DOHH2 (cell line): Measurements from ENCODE around the gene FAM217A.

Experiments used
- EZH2phosphoT487 ChIP-seq: fragments of 200-600 bp; sonication (generic); IDR thresholded peaks from 2 replicates; pipeline ENCODE4 v1.6.1; 2017; ENCODE audit warnings: borderline replicate concordance, mild to moderate bottlenecking, antibody characterized with exemption, low read length, moderate library complexity, mixed read lengths
- TF ChIP-seq, protein P1 (sequence below): fragments of 200-600 bp; sonication (generic); IDR thresholded peaks from one replicate; pipeline ENCODE4 v1.5.1; 2014; ENCODE audit warnings: antibody characterized with exemption, mild to moderate bottlenecking, low read depth, low read length; ENCODE audit not compliant: poor library complexity, severe bottlenecking

DNA sequence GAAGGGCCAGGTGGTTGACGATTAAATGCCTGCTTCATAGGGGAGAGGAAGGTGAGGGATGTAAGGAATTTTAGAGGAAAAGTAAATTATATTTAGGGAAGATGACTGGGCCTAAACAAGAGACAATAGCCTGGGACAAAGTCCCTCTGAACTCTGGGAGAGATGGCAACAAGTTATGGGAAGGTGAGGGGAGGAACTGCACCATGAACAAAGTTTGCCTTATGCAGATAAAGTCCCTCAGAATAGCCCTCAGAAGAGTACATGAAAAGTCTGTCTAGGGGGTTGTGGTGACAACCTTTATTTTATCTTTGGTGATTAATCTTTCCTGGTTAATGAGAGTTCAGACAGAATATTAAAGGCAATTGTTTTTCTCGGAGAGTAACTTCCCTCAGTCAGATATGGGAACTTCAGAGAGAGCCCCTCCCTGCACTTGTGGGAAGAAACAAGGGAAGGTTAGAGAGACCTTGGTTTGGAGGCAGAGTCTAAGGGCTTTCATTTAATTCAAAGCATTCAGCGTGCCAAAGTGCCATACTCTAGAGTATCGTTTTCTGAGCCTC is 27.1 kb upstream of the FAM217A start:
- TF ChIP-seq, protein P1, sequence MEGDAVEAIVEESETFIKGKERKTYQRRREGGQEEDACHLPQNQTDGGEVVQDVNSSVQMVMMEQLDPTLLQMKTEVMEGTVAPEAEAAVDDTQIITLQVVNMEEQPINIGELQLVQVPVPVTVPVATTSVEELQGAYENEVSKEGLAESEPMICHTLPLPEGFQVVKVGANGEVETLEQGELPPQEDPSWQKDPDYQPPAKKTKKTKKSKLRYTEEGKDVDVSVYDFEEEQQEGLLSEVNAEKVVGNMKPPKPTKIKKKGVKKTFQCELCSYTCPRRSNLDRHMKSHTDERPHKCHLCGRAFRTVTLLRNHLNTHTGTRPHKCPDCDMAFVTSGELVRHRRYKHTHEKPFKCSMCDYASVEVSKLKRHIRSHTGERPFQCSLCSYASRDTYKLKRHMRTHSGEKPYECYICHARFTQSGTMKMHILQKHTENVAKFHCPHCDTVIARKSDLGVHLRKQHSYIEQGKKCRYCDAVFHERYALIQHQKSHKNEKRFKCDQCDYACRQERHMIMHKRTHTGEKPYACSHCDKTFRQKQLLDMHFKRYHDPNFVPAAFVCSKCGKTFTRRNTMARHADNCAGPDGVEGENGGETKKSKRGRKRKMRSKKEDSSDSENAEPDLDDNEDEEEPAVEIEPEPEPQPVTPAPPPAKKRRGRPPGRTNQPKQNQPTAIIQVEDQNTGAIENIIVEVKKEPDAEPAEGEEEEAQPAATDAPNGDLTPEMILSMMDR = no peak
- TF ChIP-seq EZH2phosphoT487 = no peak
